Esophagus squamous epithelium (tissue), 5 donors: ENCODE measurements around the gene ANO6. TPM values are rescaled to one million over a fixed set of nuclear protein-coding genes. Genes with fewer than 3 reads are reported as not detected.

Experiments
- DNase-seq: peaks from one replicate; lab custom pipeline; 2025; lab: John Stamatoyannopoulos, UW
- H3K27ac ChIP-seq, 4 donors: fragments of 200-600 bp; sonication (generic); one replicate each; pipeline ENCODE4 v1.5.1; 2016 to 2019; ENCODE audit warnings: mild to moderate bottlenecking in 1 of 4
- H3K27me3 ChIP-seq, 4 donors: fragments of 200-600 bp; sonication (generic); 1 replicate in 3 of 4; 2 replicates in 1 of 4; pipeline versions ENCODE4 v1.5.1 to v1.6.0; 2017 to 2021; ENCODE audit warnings: antibody characterized with exemption in 1 of 4
- H3K36me3 ChIP-seq, 3 donors: fragments of 200-600 bp; sonication (generic); one replicate each; pipeline ENCODE4 v1.5.1; 2016 to 2019
- H3K4me1 ChIP-seq, 3 donors: fragments of 200-600 bp; sonication (generic); one replicate each; pipeline ENCODE4 v1.5.1; 2017 to 2019
- H3K4me3 ChIP-seq, 4 donors: fragments of 200-600 bp; sonication (generic); 1 replicate in 3 of 4; 2 replicates in 1 of 4; pipeline ENCODE4 v1.5.1; 2016 to 2019; ENCODE audit warnings: mild to moderate bottlenecking in 2 of 4, moderate library complexity in 1 of 4
- H3K9me3 ChIP-seq, 3 donors: fragments of 200-600 bp; sonication (generic); one replicate each; pipeline ENCODE4 v1.5.1; 2016 to 2019
- POLR2A ChIP-seq, 4 donors: fragments of 450-650 bp; IDR thresholded peaks; one replicate each; pipeline ENCODE4 v1.6.1; 2017; ENCODE audit warnings: antibody characterized with exemption in 4 of 4, mild to moderate bottlenecking in 4 of 4, moderate library complexity in 3 of 4
- WGBS, 2 donors: methylation state at CpG; one replicate each; pipeline ENCODE4 v1.1.5; 2018; 5-methylcytosine and 5-hydroxymethylcytosine counted together
- intact Hi-C: fragments of 100-400 bp; cut with DNase I; formaldehyde crosslinking; loops from one replicate; pipeline ENCODE4 v1.15.0; 2022
- total RNA-seq, 4 donors: library from RNA; depleted of rRNA; stranded (reverse); fragments of >200 nt; gene quantifications; one replicate each; pipeline ENCODE4 v1.1.0, GENCODE V29; 2016
- TF ChIP-seq, protein P1 (sequence below), 6 experiments: fragments of 450-650 bp in 4 of 6; fragments of 200-600 bp in 2 of 6; sonication (generic) in 2 of 6; IDR thresholded peaks; one replicate each; pipeline ENCODE4 v1.5.1; 2016 to 2019; ENCODE audit warnings: antibody characterized with exemption in 6 of 6, mild to moderate bottlenecking in 4 of 6, moderate library complexity in 4 of 6
- donor health status: DM: yes; HTN: yes; CAD: no.

ANO6 gene
- total RNA-seq, 4 donors from 2014 or later: 13.0 to 40.8 (median 25.1) TPM

DNA sequence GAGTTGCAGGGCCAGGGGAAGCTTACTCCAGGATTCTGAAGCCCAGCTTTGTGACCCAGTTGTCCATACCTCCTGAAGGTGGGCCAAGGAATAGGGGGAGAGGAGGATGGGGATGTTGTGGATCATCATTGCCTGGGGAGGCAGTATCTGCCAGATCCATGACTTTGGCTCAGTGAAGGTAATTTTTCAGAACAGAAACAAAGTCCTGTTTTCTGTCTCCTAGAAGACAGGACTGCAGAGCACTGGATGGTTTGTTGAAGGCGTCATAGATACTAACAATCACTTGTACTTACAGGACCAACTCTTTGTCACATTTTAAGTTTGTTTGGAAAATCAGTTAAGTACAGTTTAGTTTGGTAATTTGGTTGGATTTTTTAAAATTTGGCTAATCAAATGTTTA lies 38.4 kb downstream of the ANO6 start:
- no peak for DNase-seq
- Histone ChIP-seq H3K36me3 (no peaks in the 10 kb centered on the region), H3K27ac (no peak overlapping the region), H3K4me3 (no peak overlapping the region), H3K4me1 (peaks cover 0 to 13% (median 0%) of the 10 kb centered on the region in 3 donors), H3K9me3 (no peaks in the 10 kb centered on the region), H3K27me3 (no peaks in the 10 kb centered on the region)
- intact Hi-C loops: no loop called here
- WGBS, 2 donors: 71 to 92% methylated on average over 1 of the region's 1 CpG
- no peak for TF ChIP-seq POLR2A (IDR thresholded peaks at IDR 0.05)
- TF ChIP-seq, protein P1, sequence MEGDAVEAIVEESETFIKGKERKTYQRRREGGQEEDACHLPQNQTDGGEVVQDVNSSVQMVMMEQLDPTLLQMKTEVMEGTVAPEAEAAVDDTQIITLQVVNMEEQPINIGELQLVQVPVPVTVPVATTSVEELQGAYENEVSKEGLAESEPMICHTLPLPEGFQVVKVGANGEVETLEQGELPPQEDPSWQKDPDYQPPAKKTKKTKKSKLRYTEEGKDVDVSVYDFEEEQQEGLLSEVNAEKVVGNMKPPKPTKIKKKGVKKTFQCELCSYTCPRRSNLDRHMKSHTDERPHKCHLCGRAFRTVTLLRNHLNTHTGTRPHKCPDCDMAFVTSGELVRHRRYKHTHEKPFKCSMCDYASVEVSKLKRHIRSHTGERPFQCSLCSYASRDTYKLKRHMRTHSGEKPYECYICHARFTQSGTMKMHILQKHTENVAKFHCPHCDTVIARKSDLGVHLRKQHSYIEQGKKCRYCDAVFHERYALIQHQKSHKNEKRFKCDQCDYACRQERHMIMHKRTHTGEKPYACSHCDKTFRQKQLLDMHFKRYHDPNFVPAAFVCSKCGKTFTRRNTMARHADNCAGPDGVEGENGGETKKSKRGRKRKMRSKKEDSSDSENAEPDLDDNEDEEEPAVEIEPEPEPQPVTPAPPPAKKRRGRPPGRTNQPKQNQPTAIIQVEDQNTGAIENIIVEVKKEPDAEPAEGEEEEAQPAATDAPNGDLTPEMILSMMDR (IDR thresholded peaks at IDR 0.05): no peak

DNA sequence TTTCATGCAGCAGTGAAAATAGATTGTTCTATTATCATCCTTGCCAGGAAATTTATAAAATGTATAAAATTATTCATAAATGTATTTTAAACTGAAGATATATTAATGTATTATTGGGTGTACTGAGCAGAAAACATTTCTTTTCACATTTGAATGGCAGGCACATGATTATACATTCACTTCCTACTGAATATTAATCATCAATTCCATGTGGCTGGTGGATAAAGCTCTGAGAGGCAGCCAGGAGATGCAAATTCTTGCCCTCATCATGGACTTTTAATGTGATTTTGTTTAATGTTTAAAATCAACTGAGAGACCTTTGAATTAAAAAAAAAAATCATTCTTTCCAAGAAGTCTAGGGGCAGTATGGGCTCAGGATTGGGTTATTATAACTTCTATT lies 40.8 kb downstream of the ANO6 start:
- H3K36me3 ChIP-seq: no peaks in the 10 kb centered on the region
- DNase-seq: no peak
- no peaks in the 10 kb centered on the region for H3K27me3 ChIP-seq
- H3K9me3 ChIP-seq: no peaks in the 10 kb centered on the region
- H3K4me1 ChIP-seq: peaks cover 0 to 30% (median 13%) of the 10 kb centered on the region in 3 donors
- TF ChIP-seq POLR2A (IDR thresholded peaks at IDR 0.05): no peak
- TF ChIP-seq, protein P1 (IDR thresholded peaks at IDR 0.05): no peak
- no peak overlapping the region for H3K27ac ChIP-seq
- no peak overlapping the region for H3K4me3 ChIP-seq
- intact Hi-C loops: no loop called here

DNA sequence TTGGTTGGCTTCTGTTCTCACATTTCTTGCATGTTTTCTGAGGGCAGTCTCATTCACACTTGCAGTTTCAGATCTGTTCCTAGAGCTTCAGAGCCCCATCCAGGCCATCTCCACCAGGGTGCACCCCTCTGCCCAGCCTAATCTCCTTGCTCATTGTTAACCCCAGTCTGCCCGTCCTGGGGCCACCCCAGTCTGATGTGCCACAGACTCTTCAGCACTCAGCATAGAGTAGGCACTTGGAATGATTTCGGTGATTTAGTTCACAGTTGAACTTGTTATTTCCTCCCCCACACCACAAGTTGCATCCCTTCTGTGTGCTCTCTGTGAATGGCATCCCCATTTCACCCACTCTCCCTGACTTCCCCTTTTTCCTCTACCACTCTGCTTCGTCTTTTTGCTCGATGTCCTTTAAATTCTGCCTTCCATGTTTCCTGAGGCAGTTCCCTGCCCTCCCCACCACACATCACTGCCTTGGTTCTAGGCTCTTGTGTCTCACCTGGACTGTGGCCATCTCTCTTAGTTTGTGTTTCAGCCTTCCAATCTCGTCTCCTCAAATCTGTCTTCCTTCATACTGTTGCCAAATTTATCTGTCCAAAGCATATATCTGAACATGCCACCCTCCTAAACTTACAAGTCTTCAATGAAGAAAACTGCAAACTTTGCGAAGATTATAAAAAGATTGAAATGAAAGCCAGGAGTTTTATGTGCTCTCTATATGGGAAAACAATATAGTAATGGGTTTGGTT lies 41.5 kb downstream of the ANO6 start:
- no peak for DNase-seq
- no peaks in the 10 kb centered on the region for H3K27me3 ChIP-seq
- H3K4me1 ChIP-seq: peaks cover 0 to 30% (median 13%) of the 10 kb centered on the region in 3 donors
- WGBS, 2 donors: 71 to 74% methylated on average over 6 of the region's 6 CpGs
- no peaks in the 10 kb centered on the region for H3K36me3 ChIP-seq
- H3K4me3 ChIP-seq: no peak overlapping the region
- no peak overlapping the region for H3K27ac ChIP-seq
- H3K9me3 ChIP-seq: no peaks in the 10 kb centered on the region
- intact Hi-C loops: no loop called here
- TF ChIP-seq, protein P1 (IDR thresholded peaks at IDR 0.05): no peak
- no peak for TF ChIP-seq POLR2A (IDR thresholded peaks at IDR 0.05)

DNA sequence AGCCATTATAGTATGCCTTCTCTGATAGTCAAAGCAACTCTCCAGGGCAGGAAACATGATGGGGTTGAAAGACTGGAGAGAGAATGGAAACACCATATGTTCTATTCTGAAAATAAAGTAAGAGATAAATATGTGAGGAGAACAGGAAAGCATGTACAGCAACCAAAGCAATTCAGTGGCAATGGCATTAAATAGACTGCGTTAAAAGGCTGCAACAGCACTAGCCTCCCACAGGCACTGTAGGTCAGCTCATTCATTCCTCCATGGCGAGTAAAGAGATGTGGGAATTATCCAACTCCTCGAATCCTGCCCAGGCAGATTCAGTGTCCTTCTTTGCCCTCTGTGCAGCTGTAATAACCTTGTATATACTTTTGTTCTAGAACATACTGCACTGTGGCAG lies 43.8 kb downstream of the ANO6 start:
- 43 to 51% methylated on average over 3 of the region's 3 CpGs for WGBS, 2 donors
- H3K27ac ChIP-seq: peak overlapping the region in 3 of 4 donors; percentile 1 to 26 (median 6)
- intact Hi-C loops: no loop called here
- no peaks in the 10 kb centered on the region for H3K36me3 ChIP-seq
- no peak for DNase-seq
- no peak overlapping the region for H3K4me3 ChIP-seq
- H3K4me1 ChIP-seq: peaks cover 0 to 30% (median 13%) of the 10 kb centered on the region in 3 donors
- no peaks in the 10 kb centered on the region for H3K27me3 ChIP-seq
- TF ChIP-seq, protein P1 (IDR thresholded peaks at IDR 0.05): no peak
- TF ChIP-seq POLR2A (IDR thresholded peaks at IDR 0.05): no peak
- no peaks in the 10 kb centered on the region for H3K9me3 ChIP-seq

GRCh38 chr12:45260104-45260815 lies 44.4 kb downstream of the ANO6 start:
- 63 to 74% methylated on average over 5 of the region's 5 CpGs for WGBS, 2 donors
- Histone ChIP-seq H3K9me3 (no peaks in the 10 kb centered on the region), H3K4me3 (no peak overlapping the region), H3K36me3 (no peaks in the 10 kb centered on the region), H3K27me3 (no peaks in the 10 kb centered on the region), H3K27ac (peak overlapping the region in 3 of 4 donors; percentile 1 to 26 (median 6)), H3K4me1 (peaks cover 0 to 30% (median 13%) of the 10 kb centered on the region in 3 donors)
- TF ChIP-seq, protein P1 (IDR thresholded peaks at IDR 0.05): no peak
- no peak for TF ChIP-seq POLR2A (IDR thresholded peaks at IDR 0.05)
- intact Hi-C loops: no loop called here
- no peak for DNase-seq
